NT2/D1 (cell line): ENCODE data around the gene TTLL11.

Source experiments
- SUZ12 ChIP-seq: IDR thresholded peaks from 2 replicates; pipeline ENCODE4 v1.6.1; 2011; ENCODE audit not compliant: insufficient read length, insufficient read depth; ENCODE audit errors: extremely low read depth
- YY1 ChIP-seq: IDR thresholded peaks from 2 replicates; pipeline ENCODE4 v1.6.1; 2011; ENCODE audit not compliant: insufficient read length, insufficient read depth

- TF ChIP-seq YY1 (no peak), SUZ12 (no peak)
These were observed 206.2 kb downstream of the TTLL11 start for GRCh38 chr9:121886759-121887485.
